ENCODE measurements around the gene CXorf49. TPM values are rescaled to one million over a fixed set of nuclear protein-coding genes. Genes with fewer than 3 reads are reported as not detected.
"Not testable (repeated sequence)": the region's sequence is repeated elsewhere in the genome, so short reads cannot be mapped to it uniquely, and the experiment has no call there.

CXorf49 gene
- total RNA-seq (2022) (0.76 and 2.0 TPM in 2 replicates), Bru-seq, nascent RNA (not detected), BruChase-seq, experiment 1, labeled RNA remaining after a 6-hour chase (not detected), BruChase-seq, experiment 2, labeled RNA remaining after a 2-hour chase (not detected)
- long read RNA-seq, partial matches to known transcripts = 0 of 2 reads
- long read RNA-seq, other reads (novel, unspliced or antisense) = 0 of 2 reads

GRCh38 chrX:71718185-71718584, at the start of gene CXorf49:
Gene CXorf49, minus strand, starts transcription at chrX:71718285. Its CDS starts 134 bp downstream, at chrX:71718151.
- H3K9me3 Mint-ChIP-seq (ENCODE audit: low read depth, unreplicated experiment); H3K27ac Mint-ChIP-seq (ENCODE audit: unreplicated experiment); DNase-seq; intact Hi-C loops (cut with micrococcal nuclease; ENCODE audit: unreplicated experiment); H3K27me3 Mint-ChIP-seq (ENCODE audit: unreplicated experiment); H3K4me3 Mint-ChIP-seq (ENCODE audit: low read depth, unreplicated experiment); CTCF ChIA-PET; H3K36me3 Mint-ChIP-seq (ENCODE audit: insufficient read depth, unreplicated experiment); BruUV-seq (replicated peaks); H3K4me1 Mint-ChIP-seq (ENCODE audit: low read depth, unreplicated experiment): not testable (repeated sequence)

- H3K27ac Mint-ChIP-seq (ENCODE audit: unreplicated experiment); H3K4me3 Mint-ChIP-seq (ENCODE audit: low read depth, unreplicated experiment); H3K9me3 Mint-ChIP-seq (ENCODE audit: low read depth, unreplicated experiment); intact Hi-C loops (cut with micrococcal nuclease; ENCODE audit: unreplicated experiment); H3K4me1 Mint-ChIP-seq (ENCODE audit: low read depth, unreplicated experiment); BruUV-seq (replicated peaks); DNase-seq; CTCF ChIA-PET; H3K36me3 Mint-ChIP-seq (ENCODE audit: insufficient read depth, unreplicated experiment); H3K27me3 Mint-ChIP-seq (ENCODE audit: unreplicated experiment): not testable (repeated sequence)
Measured at GRCh38 chrX:71767134-71767533, 49.0 kb upstream of the CXorf49 start.

GRCh38 chrX:71765613-71766012, 47.5 kb upstream of the CXorf49 start:
- H3K4me1 Mint-ChIP-seq (ENCODE audit: low read depth, unreplicated experiment); H3K27me3 Mint-ChIP-seq (ENCODE audit: unreplicated experiment); H3K4me3 Mint-ChIP-seq (ENCODE audit: low read depth, unreplicated experiment); H3K9me3 Mint-ChIP-seq (ENCODE audit: low read depth, unreplicated experiment); H3K27ac Mint-ChIP-seq (ENCODE audit: unreplicated experiment); H3K36me3 Mint-ChIP-seq (ENCODE audit: insufficient read depth, unreplicated experiment); BruUV-seq (replicated peaks); DNase-seq; intact Hi-C loops (cut with micrococcal nuclease; ENCODE audit: unreplicated experiment); CTCF ChIA-PET: not testable (repeated sequence)

GRCh38 chrX:71764832-71765231, 46.7 kb upstream of the CXorf49 start:
- H3K36me3 Mint-ChIP-seq (ENCODE audit: insufficient read depth, unreplicated experiment); intact Hi-C loops (cut with micrococcal nuclease; ENCODE audit: unreplicated experiment); H3K4me1 Mint-ChIP-seq (ENCODE audit: low read depth, unreplicated experiment); H3K27ac Mint-ChIP-seq (ENCODE audit: unreplicated experiment); BruUV-seq (replicated peaks); H3K4me3 Mint-ChIP-seq (ENCODE audit: low read depth, unreplicated experiment); H3K9me3 Mint-ChIP-seq (ENCODE audit: low read depth, unreplicated experiment); H3K27me3 Mint-ChIP-seq (ENCODE audit: unreplicated experiment); CTCF ChIA-PET; DNase-seq: not testable (repeated sequence)

GRCh38 chrX:71763049-71763448, 45.0 kb upstream of the CXorf49 start, which contains the start of gene CXorf49B:
Gene CXorf49B, plus strand, starts transcription at chrX:71763349. Its CDS starts 75 bp downstream, at chrX:71763424.
- H3K27me3 Mint-ChIP-seq (ENCODE audit: unreplicated experiment); intact Hi-C loops (cut with micrococcal nuclease; ENCODE audit: unreplicated experiment); DNase-seq; H3K36me3 Mint-ChIP-seq (ENCODE audit: insufficient read depth, unreplicated experiment); BruUV-seq (replicated peaks); H3K4me3 Mint-ChIP-seq (ENCODE audit: low read depth, unreplicated experiment); CTCF ChIA-PET; H3K4me1 Mint-ChIP-seq (ENCODE audit: low read depth, unreplicated experiment); H3K27ac Mint-ChIP-seq (ENCODE audit: unreplicated experiment); H3K9me3 Mint-ChIP-seq (ENCODE audit: low read depth, unreplicated experiment): not testable (repeated sequence)

- intact Hi-C loops (cut with micrococcal nuclease; ENCODE audit: unreplicated experiment); H3K9me3 Mint-ChIP-seq (ENCODE audit: low read depth, unreplicated experiment); H3K36me3 Mint-ChIP-seq (ENCODE audit: insufficient read depth, unreplicated experiment); H3K4me3 Mint-ChIP-seq (ENCODE audit: low read depth, unreplicated experiment); DNase-seq; CTCF ChIA-PET; H3K27ac Mint-ChIP-seq (ENCODE audit: unreplicated experiment); H3K27me3 Mint-ChIP-seq (ENCODE audit: unreplicated experiment); H3K4me1 Mint-ChIP-seq (ENCODE audit: low read depth, unreplicated experiment): not testable (repeated sequence)
- TSS peak; percentile 76 for BruUV-seq (replicated peaks)
Measured at GRCh38 chrX:71760688-71761281, 42.7 kb upstream of the CXorf49 start.

GRCh38 chrX:71720289-71720886, 2.3 kb upstream of the CXorf49 start:
- H3K4me3 Mint-ChIP-seq (ENCODE audit: low read depth, unreplicated experiment); H3K4me1 Mint-ChIP-seq (ENCODE audit: low read depth, unreplicated experiment); DNase-seq; intact Hi-C loops (cut with micrococcal nuclease; ENCODE audit: unreplicated experiment); BruUV-seq (replicated peaks); H3K27me3 Mint-ChIP-seq (ENCODE audit: unreplicated experiment); H3K27ac Mint-ChIP-seq (ENCODE audit: unreplicated experiment); H3K9me3 Mint-ChIP-seq (ENCODE audit: low read depth, unreplicated experiment); H3K36me3 Mint-ChIP-seq (ENCODE audit: insufficient read depth, unreplicated experiment); CTCF ChIA-PET: not testable (repeated sequence)

GRCh38 chrX:71719195-71719594, 1.1 kb upstream of the CXorf49 start:
- H3K27me3 Mint-ChIP-seq (ENCODE audit: unreplicated experiment); DNase-seq; H3K4me1 Mint-ChIP-seq (ENCODE audit: low read depth, unreplicated experiment); H3K9me3 Mint-ChIP-seq (ENCODE audit: low read depth, unreplicated experiment); CTCF ChIA-PET; H3K27ac Mint-ChIP-seq (ENCODE audit: unreplicated experiment); BruUV-seq (replicated peaks); H3K36me3 Mint-ChIP-seq (ENCODE audit: insufficient read depth, unreplicated experiment); H3K4me3 Mint-ChIP-seq (ENCODE audit: low read depth, unreplicated experiment); intact Hi-C loops (cut with micrococcal nuclease; ENCODE audit: unreplicated experiment): not testable (repeated sequence)

GRCh38 chrX:71716323-71716722, 1.8 kb downstream of the CXorf49 start:
- CTCF ChIA-PET; H3K4me1 Mint-ChIP-seq (ENCODE audit: low read depth, unreplicated experiment); BruUV-seq (replicated peaks); intact Hi-C loops (cut with micrococcal nuclease; ENCODE audit: unreplicated experiment); H3K9me3 Mint-ChIP-seq (ENCODE audit: low read depth, unreplicated experiment); DNase-seq; H3K27me3 Mint-ChIP-seq (ENCODE audit: unreplicated experiment); H3K36me3 Mint-ChIP-seq (ENCODE audit: insufficient read depth, unreplicated experiment); H3K4me3 Mint-ChIP-seq (ENCODE audit: low read depth, unreplicated experiment); H3K27ac Mint-ChIP-seq (ENCODE audit: unreplicated experiment): not testable (repeated sequence)

GRCh38 chrX:71715551-71715950, 2.5 kb downstream of the CXorf49 start:
- H3K4me1 Mint-ChIP-seq (ENCODE audit: low read depth, unreplicated experiment); BruUV-seq (replicated peaks); H3K36me3 Mint-ChIP-seq (ENCODE audit: insufficient read depth, unreplicated experiment); H3K4me3 Mint-ChIP-seq (ENCODE audit: low read depth, unreplicated experiment); H3K9me3 Mint-ChIP-seq (ENCODE audit: low read depth, unreplicated experiment); H3K27me3 Mint-ChIP-seq (ENCODE audit: unreplicated experiment); H3K27ac Mint-ChIP-seq (ENCODE audit: unreplicated experiment); CTCF ChIA-PET; DNase-seq; intact Hi-C loops (cut with micrococcal nuclease; ENCODE audit: unreplicated experiment): not testable (repeated sequence)
